Parathyroid adenoma (tissue), 2 donors: Measurements from ENCODE around the gene PRKD3.

Source experiments
- H2AFZ ChIP-seq: fragments of 300-600 bp; sonication (generic); one replicate; pipeline ENCODE4 v1.7.0; 2017; ENCODE audit warnings: antibody characterized with exemption, mild to moderate bottlenecking
- H3K27ac ChIP-seq: fragments of 300-600 bp; sonication (generic); one replicate; pipeline ENCODE4 v1.7.0; 2017
- H3K27me3 ChIP-seq: fragments of 300-600 bp; sonication (generic); one replicate; pipeline ENCODE4 v1.7.0; 2017; ENCODE audit warnings: low read length; ENCODE audit not compliant: control insufficient read depth, insufficient read depth
- H3K36me3 ChIP-seq: fragments of 300-600 bp; sonication (generic); one replicate; pipeline ENCODE4 v1.7.0; 2017; ENCODE audit warnings: low read length; ENCODE audit not compliant: control insufficient read depth, insufficient read depth
- H3K4me1 ChIP-seq: fragments of 300-600 bp; sonication (generic); one replicate; pipeline ENCODE4 v1.7.0; 2017; ENCODE audit warnings: control low read depth
- H3K4me2 ChIP-seq: fragments of 300-600 bp; sonication (generic); one replicate; pipeline ENCODE4 v1.7.0; 2017; ENCODE audit warnings: low read length
- H3K4me3 ChIP-seq: fragments of 300-600 bp; sonication (generic); one replicate; pipeline ENCODE4 v1.7.0; 2017; ENCODE audit warnings: low read depth, low read length
- H3K79me2 ChIP-seq: fragments of 300-600 bp; sonication (generic); one replicate; pipeline ENCODE4 v1.7.0; 2017; ENCODE audit warnings: control low read depth
- H3K9ac ChIP-seq: fragments of 300-600 bp; sonication (generic); one replicate; pipeline ENCODE4 v1.7.0; 2017; ENCODE audit warnings: mild to moderate bottlenecking
- H3K9me3 ChIP-seq: fragments of 300-600 bp; sonication (generic); one replicate; pipeline ENCODE4 v1.7.0; 2017; ENCODE audit warnings: low read length; ENCODE audit not compliant: control insufficient read depth
- TF ChIP-seq, protein P1 (sequence below): fragments of 300-600 bp; sonication (generic); IDR thresholded peaks from one replicate; pipeline ENCODE4 v1.7.0; 2017; ENCODE audit warnings: antibody characterized with exemption, mild to moderate bottlenecking
- donor health status: primary hyperparathyroidism.

Gene PRKD3

DNA sequence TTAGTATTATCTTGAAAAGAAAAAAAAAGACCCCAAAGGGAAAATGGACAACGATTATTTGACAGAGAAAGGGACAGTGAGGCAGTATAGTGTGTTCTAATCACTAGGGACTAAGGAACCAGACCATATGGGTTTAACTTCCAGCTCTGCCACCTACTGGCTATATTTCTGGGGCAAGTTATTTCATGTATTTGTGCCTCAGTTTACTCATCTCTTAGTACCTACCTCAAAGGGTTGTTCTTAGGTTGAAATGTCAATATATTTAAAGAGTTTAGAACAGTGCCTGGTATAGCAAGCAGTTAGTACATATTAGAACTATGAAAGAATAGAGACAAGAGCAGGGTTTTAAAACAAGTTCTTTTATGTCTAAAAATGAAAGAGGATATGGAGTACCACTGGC, 42.7 kb downstream of the PRKD3 start:
- H3K4me1 ChIP-seq: no peaks in the 10 kb centered on the region

DNA sequence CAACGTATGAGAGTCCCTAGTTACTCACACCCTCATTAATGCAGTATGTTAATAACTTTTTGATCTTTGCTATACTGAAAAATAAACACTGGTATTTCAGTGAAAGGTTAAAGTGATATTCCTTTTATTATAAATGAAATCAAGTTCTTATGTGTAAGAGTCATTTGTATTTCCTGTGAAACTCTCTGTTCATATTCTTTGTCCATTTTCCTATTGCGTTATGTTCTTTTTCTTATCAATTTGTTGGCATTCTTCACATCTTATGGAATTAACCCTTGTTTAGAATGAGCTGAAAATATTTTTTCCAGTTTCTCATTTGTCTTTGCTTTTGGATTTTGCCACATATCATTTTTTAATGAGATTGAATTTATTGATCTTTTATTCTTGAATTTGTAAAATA, 48.3 kb downstream of the PRKD3 start:
- Histone ChIP-seq H3K79me2 (no peaks in the 10 kb centered on the region), H3K36me3 (no peaks in the 10 kb centered on the region), H3K27ac (no peak overlapping the region), H3K4me2 (no peak overlapping the region), H2AFZ (no peak overlapping the region), H3K27me3 (no peaks in the 10 kb centered on the region), H3K9ac (no peak overlapping the region), H3K4me1 (no peaks in the 10 kb centered on the region), H3K9me3 (no peaks in the 10 kb centered on the region), H3K4me3 (no peak overlapping the region)
- TF ChIP-seq, protein P1, sequence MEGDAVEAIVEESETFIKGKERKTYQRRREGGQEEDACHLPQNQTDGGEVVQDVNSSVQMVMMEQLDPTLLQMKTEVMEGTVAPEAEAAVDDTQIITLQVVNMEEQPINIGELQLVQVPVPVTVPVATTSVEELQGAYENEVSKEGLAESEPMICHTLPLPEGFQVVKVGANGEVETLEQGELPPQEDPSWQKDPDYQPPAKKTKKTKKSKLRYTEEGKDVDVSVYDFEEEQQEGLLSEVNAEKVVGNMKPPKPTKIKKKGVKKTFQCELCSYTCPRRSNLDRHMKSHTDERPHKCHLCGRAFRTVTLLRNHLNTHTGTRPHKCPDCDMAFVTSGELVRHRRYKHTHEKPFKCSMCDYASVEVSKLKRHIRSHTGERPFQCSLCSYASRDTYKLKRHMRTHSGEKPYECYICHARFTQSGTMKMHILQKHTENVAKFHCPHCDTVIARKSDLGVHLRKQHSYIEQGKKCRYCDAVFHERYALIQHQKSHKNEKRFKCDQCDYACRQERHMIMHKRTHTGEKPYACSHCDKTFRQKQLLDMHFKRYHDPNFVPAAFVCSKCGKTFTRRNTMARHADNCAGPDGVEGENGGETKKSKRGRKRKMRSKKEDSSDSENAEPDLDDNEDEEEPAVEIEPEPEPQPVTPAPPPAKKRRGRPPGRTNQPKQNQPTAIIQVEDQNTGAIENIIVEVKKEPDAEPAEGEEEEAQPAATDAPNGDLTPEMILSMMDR: no peak

More for the DNA sequence above, 42.7 kb downstream of the PRKD3 start:
- Histone ChIP-seq H3K4me2 (no peak overlapping the region), H3K27me3 (no peaks in the 10 kb centered on the region), H3K9me3 (no peaks in the 10 kb centered on the region), H2AFZ (no peak overlapping the region), H3K27ac (no peak overlapping the region), H3K9ac (no peak overlapping the region), H3K79me2 (no peaks in the 10 kb centered on the region), H3K36me3 (no peaks in the 10 kb centered on the region), H3K4me3 (no peak overlapping the region)
- TF ChIP-seq, protein P1: no peak
